Amniotic stem cell (primary cell): ENCODE results near the gene ECI1.

Source experiments
- DNase-seq: peaks from one replicate; lab custom pipeline; 2025; lab: John Stamatoyannopoulos, UW

ECI1 gene

GRCh38 chr16:2251296-2252111 lies at the start of gene ECI1:
TSS of gene ECI1 (minus strand) at chr16:2251587. CDS start at chr16:2251566, 21 bp downstream.
- DNase-seq: peak; percentile 79

GRCh38 chr16:2299915-2300192 lies 48.5 kb upstream of the ECI1 start:
- DNase-seq: no peak

- no peak for DNase-seq
Observed at GRCh38 chr16:2299121-2299914, 47.9 kb upstream of the ECI1 start.

- DNase-seq: no peak
Observed at GRCh38 chr16:2298621-2299020, 47.2 kb upstream of the ECI1 start.

GRCh38 chr16:2297506-2297860 lies 46.1 kb upstream of the ECI1 start:
- DNase-seq: no peak

GRCh38 chr16:2296661-2297505 lies 45.5 kb upstream of the ECI1 start:
- DNase-seq: no peak

GRCh38 chr16:2295056-2295798 lies 43.8 kb upstream of the ECI1 start:
- DNase-seq: no peak

- DNase-seq: no peak
Observed at GRCh38 chr16:2292221-2292620, 40.8 kb upstream of the ECI1 start.

- DNase-seq: no peak
Observed at GRCh38 chr16:2289282-2289681, 37.9 kb upstream of the ECI1 start.

GRCh38 chr16:2288726-2289125 lies 37.3 kb upstream of the ECI1 start:
- no peak for DNase-seq

- DNase-seq: no peak
Observed at GRCh38 chr16:2287916-2288547, 36.6 kb upstream of the ECI1 start.

- DNase-seq: no peak
Observed at GRCh38 chr16:2286550-2286949, 35.2 kb upstream of the ECI1 start.

GRCh38 chr16:2285731-2286191 lies 34.4 kb upstream of the ECI1 start:
- DNase-seq: no peak

- no peak for DNase-seq
Observed at GRCh38 chr16:2284797-2285576, 33.6 kb upstream of the ECI1 start.

GRCh38 chr16:2284001-2284770 lies 32.8 kb upstream of the ECI1 start:
- DNase-seq: no peak

- DNase-seq: no peak
Observed at GRCh38 chr16:2282866-2283555, 31.6 kb upstream of the ECI1 start.

GRCh38 chr16:2282262-2282661 lies 30.9 kb upstream of the ECI1 start:
- DNase-seq: no peak

- no peak for DNase-seq
Observed at GRCh38 chr16:2280981-2281542, 29.7 kb upstream of the ECI1 start.

GRCh38 chr16:2280461-2280860 lies 29.1 kb upstream of the ECI1 start:
- no peak for DNase-seq
